Measurements from ENCODE around the gene C16orf54. TPM values are rescaled to one million over a fixed set of nuclear protein-coding genes. Genes with fewer than 3 reads are reported as not detected.

The C16orf54 gene
- total RNA-seq, 1 experiment from 2014 or later, result 0.15 TPM

GRCh38 chr16:29698042-29698441 lies 47.7 kb downstream of the C16orf54 start:
- DNase-seq (ENCODE audit: low read depth, low spot score) (no peak), ATAC-seq (no peak)
- no TSS peak for BruUV-seq (replicated peaks)
- ChIA-PET RAD21 (ENCODE audit: low non-redundant PET in 1 of 2, low total read pairs in 2 of 2, uncharacterized antibody in 2 of 2, unreplicated experiment in 2 of 2) (no interaction called here), POLR2A (no interaction called here), CTCF (interaction anchor here (0.5 to 4.1 kb wide), 4 partner anchors 46 to 334 kb away, joined by 3 to 34 read pairs (median 3); partner anchors contain the start of gene TLCD3B)
- H3K27ac ChIP-seq (ENCODE audit: low read depth, low read length), result no peak overlapping the region
- intact Hi-C loops (cut with micrococcal nuclease), result no loop called here
- H3K4me3 ChIP-seq (replicated peaks in 1 of 2; ENCODE audit: low read depth in 1 of 2, low read length in 2 of 2), result no peak overlapping the region
- TF ChIP-seq ATF3 (IDR thresholded peaks at IDR 0.05) (no peak), POLR2AphosphoS5 (IDR thresholded peaks at IDR 0.05; ENCODE audit: low read depth, low read length) (no peak), EGR1 (IDR thresholded peaks at IDR 0.05; ENCODE audit: low read depth) (no peak), CTCF (IDR thresholded peaks at IDR 0.05 in 2 of 3, conservative IDR thresholded peaks at IDR 0.05 in 1 of 3; ENCODE audit: borderline replicate concordance in 1 of 3, insufficient read depth in 1 of 3, low read depth in 2 of 3, low read length in 2 of 3) (no peak), JUND (IDR thresholded peaks at IDR 0.05) (no peak), YY1 (IDR thresholded peaks at IDR 0.05; ENCODE audit: extremely low read depth, insufficient replicate concordance, low read depth, low read length) (no peak), SP1 (IDR thresholded peaks at IDR 0.05; ENCODE audit: low read depth) (no peak), SIN3A (IDR thresholded peaks at IDR 0.05; ENCODE audit: low read depth) (no peak), POLR2A (IDR thresholded peaks at IDR 0.05; ENCODE audit: borderline replicate concordance, extremely low read depth, insufficient read depth, insufficient read length) (no peak)
- no peaks in the 10 kb centered on the region for H4K20me1 ChIP-seq (ENCODE audit: insufficient read depth)
- no peak overlapping the region for H2AFZ ChIP-seq (ENCODE audit: low read depth, low read length, poor library complexity, severe bottlenecking)
- H3K9me2 ChIP-seq (ENCODE audit: insufficient read depth), result no peaks in the 10 kb centered on the region
- H3K4me1 ChIP-seq (ENCODE audit: control insufficient read depth in 1 of 2, insufficient read depth in 2 of 2, low read length in 2 of 2), result peaks cover 2 to 17% of the 10 kb centered on the region in 2 experiments; a peak in 3 of 4 replicates
- no peaks in the 10 kb centered on the region for H3K9me3 ChIP-seq (ENCODE audit: control insufficient read depth in 1 of 2, insufficient read depth in 1 of 2, low read depth in 1 of 2, low read length in 2 of 2)
- H3K36me3 ChIP-seq (ENCODE audit: control insufficient read depth in 1 of 2, insufficient read depth in 2 of 2, low read length in 2 of 2), result no peaks in the 10 kb centered on the region
- H3K4me2 ChIP-seq (ENCODE audit: low read length), result no peak overlapping the region
- H3K79me2 ChIP-seq (ENCODE audit: insufficient read depth, low read length), result no peaks in the 10 kb centered on the region
- no peak overlapping the region for H3K9ac ChIP-seq (ENCODE audit: low read length)
- no peaks in the 10 kb centered on the region for H3K27me3 ChIP-seq (ENCODE audit: insufficient read depth, low read length)
